Measurements from ENCODE around the gene NAPG. TPM values are rescaled to one million over a fixed set of nuclear protein-coding genes. Genes with fewer than 3 reads are reported as not detected.

The NAPG gene
- polyA plus RNA-seq, 2 of the 4 experiments (the other 2 are of a cell fraction), result 11.6 to 22.1 TPM

DNA sequence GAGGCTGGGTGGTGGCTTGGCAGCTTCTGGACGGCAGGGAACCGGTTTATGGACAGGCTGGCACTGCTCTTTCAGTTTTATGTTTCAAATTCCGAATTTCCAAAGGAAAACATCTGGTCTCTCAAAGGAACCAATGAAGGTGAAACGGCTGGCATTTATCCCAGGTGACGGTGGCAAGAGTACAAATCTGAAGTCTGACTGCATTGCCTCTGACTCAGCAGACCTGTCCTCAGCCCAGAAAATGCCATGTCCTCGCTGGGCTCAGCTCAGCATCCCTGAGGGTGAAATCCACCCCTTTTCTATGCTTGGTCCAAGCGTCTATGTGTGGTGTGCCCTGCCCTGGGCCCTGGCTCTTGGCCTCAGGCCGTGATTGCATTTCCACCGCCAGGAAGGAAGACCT lies 38.1 kb downstream of the NAPG start:
- Histone ChIP-seq H3K4me2 (no peak overlapping the region), H3K9me3 (no peaks in the 10 kb centered on the region), H3K4me3 (no peak overlapping the region), H3K4me1 (no peaks in the 10 kb centered on the region), H3K27ac (no peak overlapping the region)
- FAIRE-seq (no peak), ATAC-seq (no peak), DNase-seq (ENCODE audit: low read depth in 1 of 2, low spot score in 1 of 2) (no peak)
- no peak for TF ChIP-seq BHLHE40 (IDR thresholded peaks at IDR 0.05; ENCODE audit: low read depth, low read length)
- TF ChIP-seq ZSCAN20 (CRISPR knock-in tag; IDR thresholded peaks at IDR 0.05), result no peak
- TF ChIP-seq MAZ (IDR thresholded peaks at IDR 0.05; ENCODE audit: borderline replicate concordance, low read depth, low read length), result no peak
- no peak for TF ChIP-seq ZFP36 (IDR thresholded peaks at IDR 0.05; ENCODE audit: borderline replicate concordance, partially characterized antibody)
- no peak for TF ChIP-seq MYC (IDR thresholded peaks at IDR 0.05; ENCODE audit: borderline replicate concordance, low read length)
- TF ChIP-seq CEBPB (IDR thresholded peaks at IDR 0.05), result no peak
- TF ChIP-seq NPAS2 (CRISPR knock-in tag; IDR thresholded peaks at IDR 0.05; ENCODE audit: borderline replicate concordance), result no peak
- no peak for TF ChIP-seq KDM5A (IDR thresholded peaks at IDR 0.05)
- no peak for TF ChIP-seq PHF8 (IDR thresholded peaks at IDR 0.05; ENCODE audit: borderline replicate concordance, low read depth)
- TF ChIP-seq, protein P1, sequence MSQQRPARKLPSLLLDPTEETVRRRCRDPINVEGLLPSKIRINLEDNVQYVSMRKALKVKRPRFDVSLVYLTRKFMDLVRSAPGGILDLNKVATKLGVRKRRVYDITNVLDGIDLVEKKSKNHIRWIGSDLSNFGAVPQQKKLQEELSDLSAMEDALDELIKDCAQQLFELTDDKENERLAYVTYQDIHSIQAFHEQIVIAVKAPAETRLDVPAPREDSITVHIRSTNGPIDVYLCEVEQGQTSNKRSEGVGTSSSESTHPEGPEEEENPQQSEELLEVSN (IDR thresholded peaks at IDR 0.05; ENCODE audit: borderline replicate concordance, low read depth), result no peak
- TF ChIP-seq NFE2L2 (conservative IDR thresholded peaks at IDR 0.05; ENCODE audit: low read length), result no peak
- TF ChIP-seq, protein P2, sequence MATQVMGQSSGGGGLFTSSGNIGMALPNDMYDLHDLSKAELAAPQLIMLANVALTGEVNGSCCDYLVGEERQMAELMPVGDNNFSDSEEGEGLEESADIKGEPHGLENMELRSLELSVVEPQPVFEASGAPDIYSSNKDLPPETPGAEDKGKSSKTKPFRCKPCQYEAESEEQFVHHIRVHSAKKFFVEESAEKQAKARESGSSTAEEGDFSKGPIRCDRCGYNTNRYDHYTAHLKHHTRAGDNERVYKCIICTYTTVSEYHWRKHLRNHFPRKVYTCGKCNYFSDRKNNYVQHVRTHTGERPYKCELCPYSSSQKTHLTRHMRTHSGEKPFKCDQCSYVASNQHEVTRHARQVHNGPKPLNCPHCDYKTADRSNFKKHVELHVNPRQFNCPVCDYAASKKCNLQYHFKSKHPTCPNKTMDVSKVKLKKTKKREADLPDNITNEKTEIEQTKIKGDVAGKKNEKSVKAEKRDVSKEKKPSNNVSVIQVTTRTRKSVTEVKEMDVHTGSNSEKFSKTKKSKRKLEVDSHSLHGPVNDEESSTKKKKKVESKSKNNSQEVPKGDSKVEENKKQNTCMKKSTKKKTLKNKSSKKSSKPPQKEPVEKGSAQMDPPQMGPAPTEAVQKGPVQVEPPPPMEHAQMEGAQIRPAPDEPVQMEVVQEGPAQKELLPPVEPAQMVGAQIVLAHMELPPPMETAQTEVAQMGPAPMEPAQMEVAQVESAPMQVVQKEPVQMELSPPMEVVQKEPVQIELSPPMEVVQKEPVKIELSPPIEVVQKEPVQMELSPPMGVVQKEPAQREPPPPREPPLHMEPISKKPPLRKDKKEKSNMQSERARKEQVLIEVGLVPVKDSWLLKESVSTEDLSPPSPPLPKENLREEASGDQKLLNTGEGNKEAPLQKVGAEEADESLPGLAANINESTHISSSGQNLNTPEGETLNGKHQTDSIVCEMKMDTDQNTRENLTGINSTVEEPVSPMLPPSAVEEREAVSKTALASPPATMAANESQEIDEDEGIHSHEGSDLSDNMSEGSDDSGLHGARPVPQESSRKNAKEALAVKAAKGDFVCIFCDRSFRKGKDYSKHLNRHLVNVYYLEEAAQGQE (IDR thresholded peaks at IDR 0.05), result no peak
- TF ChIP-seq HDAC2 (IDR thresholded peaks at IDR 0.05), result no peak
- TF ChIP-seq FOSL2 (IDR thresholded peaks at IDR 0.05), result no peak
- TF ChIP-seq FOSL2 (CRISPR knock-in tag; IDR thresholded peaks at IDR 0.05), result no peak
- no peak for TF ChIP-seq EP300 (IDR thresholded peaks at IDR 0.05)
- TF ChIP-seq, protein P3, sequence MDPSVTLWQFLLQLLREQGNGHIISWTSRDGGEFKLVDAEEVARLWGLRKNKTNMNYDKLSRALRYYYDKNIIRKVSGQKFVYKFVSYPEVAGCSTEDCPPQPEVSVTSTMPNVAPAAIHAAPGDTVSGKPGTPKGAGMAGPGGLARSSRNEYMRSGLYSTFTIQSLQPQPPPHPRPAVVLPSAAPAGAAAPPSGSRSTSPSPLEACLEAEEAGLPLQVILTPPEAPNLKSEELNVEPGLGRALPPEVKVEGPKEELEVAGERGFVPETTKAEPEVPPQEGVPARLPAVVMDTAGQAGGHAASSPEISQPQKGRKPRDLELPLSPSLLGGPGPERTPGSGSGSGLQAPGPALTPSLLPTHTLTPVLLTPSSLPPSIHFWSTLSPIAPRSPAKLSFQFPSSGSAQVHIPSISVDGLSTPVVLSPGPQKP (IDR thresholded peaks at IDR 0.05; ENCODE audit: low read depth, low read length), result no peak
- TF ChIP-seq RAD21 (conservative IDR thresholded peaks at IDR 0.05 in 1 of 2, IDR thresholded peaks at IDR 0.05 in 1 of 2), result no peak
- CTCF ChIA-PET, result no interaction called here
- WGBS (ENCODE audit: missing lambda C conversion rate), result 89% methylated on average over 7 of the region's 9 CpGs
- POLR2A ChIA-PET, result no interaction called here

DNA sequence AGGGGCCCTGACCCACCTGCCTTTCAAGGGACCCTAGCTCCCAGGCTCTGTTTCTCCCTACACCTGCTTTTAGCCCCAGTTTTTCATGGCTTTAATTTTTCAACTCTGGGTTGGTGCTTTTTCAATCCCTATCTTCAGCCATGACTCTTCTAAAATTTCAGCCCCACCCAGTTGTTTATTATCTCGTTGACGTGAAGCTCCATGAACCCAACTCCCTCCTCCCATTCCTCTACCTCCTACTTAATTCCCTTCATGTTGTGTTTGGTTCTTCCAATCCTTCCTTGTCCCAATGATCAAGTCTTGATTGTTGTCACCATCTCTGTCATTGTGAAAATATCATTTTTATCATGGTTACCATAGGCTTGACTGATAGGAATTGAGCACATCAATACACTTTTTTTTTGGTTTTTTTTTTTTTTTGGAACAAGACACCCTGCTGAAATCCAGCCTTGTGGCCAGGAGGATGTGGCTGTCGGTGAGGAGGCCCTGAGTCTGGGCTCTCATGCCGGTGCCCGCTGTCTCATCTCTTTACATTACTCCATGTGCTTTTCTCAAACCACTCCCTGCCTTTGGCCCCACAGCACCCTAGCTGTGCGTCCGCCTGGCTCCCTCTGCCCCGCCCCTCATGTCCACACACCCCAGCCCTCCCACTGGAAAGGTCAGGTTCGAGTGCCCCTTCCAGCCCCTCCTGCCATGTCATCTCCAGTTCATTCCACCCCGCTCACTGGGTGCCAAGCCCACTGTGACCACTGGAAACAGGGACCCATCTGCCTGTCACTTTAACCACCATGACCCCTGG lies 39.3 kb downstream of the NAPG start:
- H3K4me3 ChIP-seq, result no peak overlapping the region
- no peak overlapping the region for H3K4me2 ChIP-seq
- no peak for ATAC-seq
- no peak overlapping the region for H3K27ac ChIP-seq
- ChIA-PET CTCF (interaction anchor here (1.0 kb wide), 1 partner anchor 589 kb away, joined by 4 read pairs; no protein-coding TSS in a partner anchor), POLR2A (no interaction called here)
- no peaks in the 10 kb centered on the region for H3K9me3 ChIP-seq
- DNase-seq (ENCODE audit: low read depth in 1 of 2, low spot score in 1 of 2), result no peak
- FAIRE-seq, result no peak
- no peaks in the 10 kb centered on the region for H3K4me1 ChIP-seq
- WGBS (ENCODE audit: missing lambda C conversion rate), result 89% methylated on average over 8 of the region's 10 CpGs
- TF ChIP-seq RARB (CRISPR knock-in tag; IDR thresholded peaks at IDR 0.05), result no peak
- no peak for TF ChIP-seq CBX2 (IDR thresholded peaks at IDR 0.05; ENCODE audit: borderline replicate concordance, low read depth)
- TF ChIP-seq, protein P4, sequence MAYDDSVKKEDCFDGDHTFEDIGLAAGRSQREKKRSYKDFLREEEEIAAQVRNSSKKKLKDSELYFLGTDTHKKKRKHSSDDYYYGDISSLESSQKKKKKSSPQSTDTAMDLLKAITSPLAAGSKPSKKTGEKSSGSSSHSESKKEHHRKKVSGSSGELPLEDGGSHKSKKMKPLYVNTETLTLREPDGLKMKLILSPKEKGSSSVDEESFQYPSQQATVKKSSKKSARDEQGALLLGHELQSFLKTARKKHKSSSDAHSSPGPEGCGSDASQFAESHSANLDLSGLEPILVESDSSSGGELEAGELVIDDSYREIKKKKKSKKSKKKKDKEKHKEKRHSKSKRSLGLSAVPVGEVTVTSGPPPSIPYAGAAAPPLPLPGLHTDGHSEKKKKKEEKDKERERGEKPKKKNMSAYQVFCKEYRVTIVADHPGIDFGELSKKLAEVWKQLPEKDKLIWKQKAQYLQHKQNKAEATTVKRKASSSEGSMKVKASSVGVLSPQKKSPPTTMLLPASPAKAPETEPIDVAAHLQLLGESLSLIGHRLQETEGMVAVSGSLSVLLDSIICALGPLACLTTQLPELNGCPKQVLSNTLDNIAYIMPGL (CRISPR knock-in tag; IDR thresholded peaks at IDR 0.05; ENCODE audit: borderline replicate concordance), result no peak
- TF ChIP-seq EHMT2 (IDR thresholded peaks at IDR 0.05; ENCODE audit: low read depth), result no peak
- TF ChIP-seq, protein P5, sequence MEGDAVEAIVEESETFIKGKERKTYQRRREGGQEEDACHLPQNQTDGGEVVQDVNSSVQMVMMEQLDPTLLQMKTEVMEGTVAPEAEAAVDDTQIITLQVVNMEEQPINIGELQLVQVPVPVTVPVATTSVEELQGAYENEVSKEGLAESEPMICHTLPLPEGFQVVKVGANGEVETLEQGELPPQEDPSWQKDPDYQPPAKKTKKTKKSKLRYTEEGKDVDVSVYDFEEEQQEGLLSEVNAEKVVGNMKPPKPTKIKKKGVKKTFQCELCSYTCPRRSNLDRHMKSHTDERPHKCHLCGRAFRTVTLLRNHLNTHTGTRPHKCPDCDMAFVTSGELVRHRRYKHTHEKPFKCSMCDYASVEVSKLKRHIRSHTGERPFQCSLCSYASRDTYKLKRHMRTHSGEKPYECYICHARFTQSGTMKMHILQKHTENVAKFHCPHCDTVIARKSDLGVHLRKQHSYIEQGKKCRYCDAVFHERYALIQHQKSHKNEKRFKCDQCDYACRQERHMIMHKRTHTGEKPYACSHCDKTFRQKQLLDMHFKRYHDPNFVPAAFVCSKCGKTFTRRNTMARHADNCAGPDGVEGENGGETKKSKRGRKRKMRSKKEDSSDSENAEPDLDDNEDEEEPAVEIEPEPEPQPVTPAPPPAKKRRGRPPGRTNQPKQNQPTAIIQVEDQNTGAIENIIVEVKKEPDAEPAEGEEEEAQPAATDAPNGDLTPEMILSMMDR (IDR thresholded peaks at IDR 0.05), result no peak
- TF ChIP-seq KDM5A (IDR thresholded peaks at IDR 0.05), result no peak
- no peak for TF ChIP-seq MAZ (IDR thresholded peaks at IDR 0.05; ENCODE audit: borderline replicate concordance, low read depth, low read length)
- TF ChIP-seq ZFP36 (IDR thresholded peaks at IDR 0.05; ENCODE audit: borderline replicate concordance, partially characterized antibody), result no peak
- no peak for TF ChIP-seq EHF (CRISPR knock-in tag; IDR thresholded peaks at IDR 0.05)
- no peak for TF ChIP-seq POLR2AphosphoS2 (conservative IDR thresholded peaks at IDR 0.05; ENCODE audit: low read length)
- no peak for TF ChIP-seq CBX8 (IDR thresholded peaks at IDR 0.05)
- no peak for TF ChIP-seq FOXS1 (CRISPR knock-in tag; IDR thresholded peaks at IDR 0.05)
- TF ChIP-seq, protein P6, sequence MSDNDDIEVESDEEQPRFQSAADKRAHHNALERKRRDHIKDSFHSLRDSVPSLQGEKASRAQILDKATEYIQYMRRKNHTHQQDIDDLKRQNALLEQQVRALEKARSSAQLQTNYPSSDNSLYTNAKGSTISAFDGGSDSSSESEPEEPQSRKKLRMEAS (IDR thresholded peaks at IDR 0.05), result no peak

All from A549 (cell line).